Activated CD8-positive, alpha-beta T cell treated with anti-CD3 and anti-CD28 coated beads for 36 hours (primary cell): ENCODE results near the gene ZFYVE28. TPM values are rescaled to one million over a fixed set of nuclear protein-coding genes. Genes with fewer than 3 reads are reported as not detected.
A peak's percentile ranks its signal among the peaks of the same experiment; 100 is the strongest.

Experiments used
- ATAC-seq: fragments of 200-7000 bp; cut with Tn5 transposase; one replicate; pipeline ENCODE4 v1.10.0; 2021; ENCODE audit warnings: mild to moderate bottlenecking, moderate library complexity
- CTCF ChIA-PET: fragments of 350-600 bp; sonication (Branson Sonifier 250); formaldehyde crosslinking; loops from one replicate; lab custom pipeline; 2021; ENCODE audit warnings: antibody characterized with exemption; lab: Charles Lee
- POLR2A ChIA-PET: fragments of 350-600 bp; sonication (Branson Sonifier 250); formaldehyde crosslinking; loops from one replicate; lab custom pipeline; 2021; ENCODE audit warnings: antibody characterized with exemption; lab: Charles Lee
- DNase-seq: peaks from one replicate; pipeline ENCODE4 v3.0.0-alpha.2; 2020
- H3K27ac Mint-ChIP-seq: one replicate; pipeline ENCODE4 v1.8.0; 2021; ENCODE audit warnings: mild to moderate bottlenecking, mixed read lengths
- H3K27me3 Mint-ChIP-seq: one replicate; pipeline ENCODE4 v1.8.0; 2021; ENCODE audit warnings: mixed read lengths
- H3K36me3 Mint-ChIP-seq: one replicate; pipeline ENCODE4 v1.8.0; 2021; ENCODE audit warnings: low read depth, mixed read lengths
- H3K4me1 Mint-ChIP-seq: one replicate; pipeline ENCODE4 v1.8.0; 2021; ENCODE audit warnings: low read depth, mixed read lengths
- H3K4me3 Mint-ChIP-seq: one replicate; pipeline ENCODE4 v1.8.0; 2021; ENCODE audit warnings: mild to moderate bottlenecking, moderate library complexity, mixed read lengths
- H3K9me3 Mint-ChIP-seq: one replicate; pipeline ENCODE4 v1.8.0; 2021; ENCODE audit warnings: mixed read lengths
- intact Hi-C: fragments of 100-400 bp; cut with micrococcal nuclease; formaldehyde crosslinking; loops from one replicate; pipeline ENCODE4 v1.10.0; 2022
- total RNA-seq, 2 experiments: library from RNA; stranded (reverse); gene quantifications; one replicate each; pipeline ENCODE4 v1.2.3, GENCODE V29; 2021
- TF ChIP-seq, protein P1 (sequence below): fragments of 200-600 bp; IDR thresholded peaks from one replicate; pipeline ENCODE4 v1.8.0; 2022; ENCODE audit warnings: antibody characterized with exemption, mild to moderate bottlenecking

Gene ZFYVE28
- total RNA-seq, 2 experiments from 2014 or later = 4.9 to 7.0 TPM

DNA sequence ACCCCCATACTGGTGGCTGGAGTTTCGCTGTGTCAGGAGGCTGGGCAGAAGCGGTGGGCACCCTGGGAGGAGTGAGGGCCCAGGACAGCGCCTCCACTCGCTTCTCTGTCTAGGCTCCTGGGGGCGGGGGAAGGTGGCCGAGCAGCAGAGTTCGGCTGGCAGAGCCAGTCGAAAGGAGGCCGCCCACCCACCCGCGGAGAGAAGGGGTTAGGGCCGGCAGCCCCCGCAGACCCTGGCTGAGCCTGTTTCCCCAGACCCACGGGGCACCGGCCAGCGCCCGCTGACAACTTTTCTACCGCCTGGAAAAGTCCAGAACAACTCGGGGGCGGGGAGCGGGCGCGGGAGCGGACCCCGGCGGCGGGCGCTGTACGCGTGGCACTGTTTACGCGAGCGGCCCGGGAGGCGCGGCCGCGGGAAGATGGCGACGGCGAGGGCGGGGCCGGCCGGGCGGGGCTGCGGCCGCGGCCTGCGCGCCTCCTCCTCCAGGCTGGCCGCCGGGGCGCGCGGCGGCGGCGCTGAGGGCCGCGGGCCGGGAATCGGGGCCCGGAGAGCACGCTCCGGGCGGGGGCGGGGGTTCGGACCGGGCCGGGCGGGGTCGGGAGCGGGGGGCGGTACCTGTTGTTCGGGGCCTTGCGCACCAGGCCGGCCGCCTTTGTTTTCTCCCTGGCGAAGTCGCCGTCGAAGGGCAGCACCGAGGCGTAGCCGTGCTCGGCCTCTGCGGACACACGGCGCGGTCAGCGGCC lies 157.2 kb downstream of the ZFYVE28 start:
- ATAC-seq = peak; percentile 11
- no peaks in the 10 kb centered on the region for H3K27me3 Mint-ChIP-seq
- ChIA-PET CTCF (interaction anchor here (1.0 to 1.3 kb wide), 3 partner anchors 19 to 151 kb away, joined by 3 read pairs; partner anchors contain the start of genes HAUS3 and POLN), POLR2A (interaction anchor here (1.2 to 2.2 kb wide), 2 partner anchors 10 to 207 kb away, joined by 4 to 5 read pairs; partner anchors contain the start of gene RNF4)
- peak; percentile 62 for DNase-seq
- no peaks in the 10 kb centered on the region for H3K9me3 Mint-ChIP-seq
- TF ChIP-seq, protein P1, sequence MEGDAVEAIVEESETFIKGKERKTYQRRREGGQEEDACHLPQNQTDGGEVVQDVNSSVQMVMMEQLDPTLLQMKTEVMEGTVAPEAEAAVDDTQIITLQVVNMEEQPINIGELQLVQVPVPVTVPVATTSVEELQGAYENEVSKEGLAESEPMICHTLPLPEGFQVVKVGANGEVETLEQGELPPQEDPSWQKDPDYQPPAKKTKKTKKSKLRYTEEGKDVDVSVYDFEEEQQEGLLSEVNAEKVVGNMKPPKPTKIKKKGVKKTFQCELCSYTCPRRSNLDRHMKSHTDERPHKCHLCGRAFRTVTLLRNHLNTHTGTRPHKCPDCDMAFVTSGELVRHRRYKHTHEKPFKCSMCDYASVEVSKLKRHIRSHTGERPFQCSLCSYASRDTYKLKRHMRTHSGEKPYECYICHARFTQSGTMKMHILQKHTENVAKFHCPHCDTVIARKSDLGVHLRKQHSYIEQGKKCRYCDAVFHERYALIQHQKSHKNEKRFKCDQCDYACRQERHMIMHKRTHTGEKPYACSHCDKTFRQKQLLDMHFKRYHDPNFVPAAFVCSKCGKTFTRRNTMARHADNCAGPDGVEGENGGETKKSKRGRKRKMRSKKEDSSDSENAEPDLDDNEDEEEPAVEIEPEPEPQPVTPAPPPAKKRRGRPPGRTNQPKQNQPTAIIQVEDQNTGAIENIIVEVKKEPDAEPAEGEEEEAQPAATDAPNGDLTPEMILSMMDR = no peak
- no peaks in the 10 kb centered on the region for H3K36me3 Mint-ChIP-seq
- H3K4me1 Mint-ChIP-seq = no peaks in the 10 kb centered on the region
- H3K27ac Mint-ChIP-seq = no peak overlapping the region
- intact Hi-C loops = no loop called here
- H3K4me3 Mint-ChIP-seq = peak overlapping the region; percentile 62

DNA sequence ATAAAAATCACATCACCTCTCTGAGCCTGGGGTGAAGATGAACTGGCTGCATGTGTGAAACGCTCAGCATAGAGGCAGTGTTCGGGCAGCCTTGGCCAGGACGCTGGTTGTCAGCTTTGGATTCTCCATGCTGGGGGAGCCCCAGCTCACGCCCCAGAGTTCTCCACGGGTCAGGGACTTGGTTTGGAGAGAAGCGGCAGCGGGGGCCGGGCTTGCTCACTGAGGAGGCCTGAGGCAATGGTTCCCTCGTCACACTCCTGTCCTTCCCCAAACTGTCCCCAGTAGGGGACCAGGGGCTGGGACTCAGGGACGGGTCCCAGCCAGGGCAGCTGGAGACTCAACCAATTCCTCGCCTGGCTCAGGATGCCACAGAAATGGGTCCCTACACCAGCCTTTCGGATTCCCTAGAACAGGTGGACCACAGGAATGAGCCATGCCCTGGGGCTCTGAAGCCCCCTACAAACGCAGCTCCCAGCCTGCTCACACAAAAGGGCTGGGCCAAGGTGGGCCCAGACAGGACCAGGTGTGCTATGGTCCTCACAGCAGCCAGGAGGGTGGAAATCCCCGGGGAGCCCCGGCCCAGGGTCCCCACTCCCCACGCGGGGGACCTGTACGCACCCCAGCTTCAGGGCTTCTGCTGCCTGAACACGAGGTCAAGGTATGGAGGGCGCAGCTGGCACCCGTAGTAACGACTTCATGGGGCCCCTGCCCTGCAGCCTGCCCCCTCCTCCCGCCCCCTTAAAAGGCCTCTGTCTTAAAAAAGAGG lies 157.9 kb downstream of the ZFYVE28 start:
- Mint-ChIP-seq H3K9me3 (no peaks in the 10 kb centered on the region), H3K4me1 (no peaks in the 10 kb centered on the region), H3K36me3 (no peaks in the 10 kb centered on the region), H3K27ac (no peak overlapping the region), H3K4me3 (peak overlapping the region; percentile 60), H3K27me3 (no peaks in the 10 kb centered on the region)
- intact Hi-C loops = no loop called here
- ChIA-PET POLR2A (interaction anchor here (1.0 to 2.2 kb wide), 4 partner anchors 10 to 208 kb away, joined by 3 to 5 read pairs (median 4); partner anchors contain the start of gene RNF4), CTCF (interaction anchor here (1.2 to 1.3 kb wide), 2 partner anchors 20 to 152 kb away, joined by 3 read pairs; no protein-coding TSS in a partner anchor)
- TF ChIP-seq, protein P1 = no peak
- ATAC-seq (no peak), DNase-seq (peak; percentile 1)

DNA sequence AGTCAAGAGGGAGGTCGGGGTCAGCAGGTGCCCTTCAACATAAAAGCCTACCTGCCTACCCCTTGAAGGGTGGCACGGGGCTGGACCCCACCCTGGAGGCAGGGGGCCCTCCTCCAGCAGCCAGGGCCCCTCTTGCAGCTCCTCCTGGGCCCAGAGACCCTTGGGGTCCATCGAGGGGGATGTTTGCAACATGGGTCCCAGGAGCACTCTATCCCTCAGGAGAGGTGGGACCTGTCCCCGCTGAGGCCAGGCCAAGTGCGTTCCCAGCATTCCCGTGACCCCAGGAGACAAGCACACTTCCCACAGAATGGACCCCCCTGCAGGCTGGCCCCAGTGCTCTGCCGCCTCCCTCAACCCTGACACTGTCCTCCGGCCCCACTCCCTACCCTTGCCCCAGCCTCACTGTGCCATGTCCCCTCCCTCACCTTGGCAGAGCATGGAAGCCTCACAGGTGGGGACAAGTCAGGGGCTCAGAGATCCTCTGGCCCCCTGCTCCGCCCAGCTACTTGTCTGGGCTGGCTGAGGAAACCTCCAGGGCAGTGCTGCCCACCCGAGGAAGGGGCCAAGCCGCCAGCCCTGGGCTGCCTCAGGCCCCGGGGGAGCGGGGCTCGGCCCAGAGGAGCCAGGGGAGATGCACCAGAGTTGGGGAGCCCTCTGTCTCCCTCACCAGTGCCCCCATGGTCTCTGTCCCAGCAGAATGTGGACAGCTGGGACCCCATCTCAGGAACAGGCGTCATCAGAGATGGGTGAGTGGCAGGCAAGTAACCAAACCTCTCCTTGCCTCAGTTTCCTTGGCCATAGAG lies 158.7 kb downstream of the ZFYVE28 start:
- no peak for ATAC-seq
- TF ChIP-seq, protein P1 = no peak
- intact Hi-C loops = no loop called here
- DNase-seq = peak; percentile 0
- H3K36me3 Mint-ChIP-seq = no peaks in the 10 kb centered on the region
- ChIA-PET POLR2A (interaction anchor here (1.0 to 2.2 kb wide), 4 partner anchors 9 to 209 kb away, joined by 3 to 5 read pairs (median 4); partner anchors contain the start of gene RNF4), CTCF (interaction anchor here (1.2 to 1.3 kb wide), 2 partner anchors 19 to 153 kb away, joined by 3 read pairs; no protein-coding TSS in a partner anchor)
- no peaks in the 10 kb centered on the region for H3K27me3 Mint-ChIP-seq
- H3K4me1 Mint-ChIP-seq = no peaks in the 10 kb centered on the region
- H3K27ac Mint-ChIP-seq = no peak overlapping the region
- H3K9me3 Mint-ChIP-seq = no peaks in the 10 kb centered on the region
- peak overlapping the region; percentile 60 for H3K4me3 Mint-ChIP-seq

DNA sequence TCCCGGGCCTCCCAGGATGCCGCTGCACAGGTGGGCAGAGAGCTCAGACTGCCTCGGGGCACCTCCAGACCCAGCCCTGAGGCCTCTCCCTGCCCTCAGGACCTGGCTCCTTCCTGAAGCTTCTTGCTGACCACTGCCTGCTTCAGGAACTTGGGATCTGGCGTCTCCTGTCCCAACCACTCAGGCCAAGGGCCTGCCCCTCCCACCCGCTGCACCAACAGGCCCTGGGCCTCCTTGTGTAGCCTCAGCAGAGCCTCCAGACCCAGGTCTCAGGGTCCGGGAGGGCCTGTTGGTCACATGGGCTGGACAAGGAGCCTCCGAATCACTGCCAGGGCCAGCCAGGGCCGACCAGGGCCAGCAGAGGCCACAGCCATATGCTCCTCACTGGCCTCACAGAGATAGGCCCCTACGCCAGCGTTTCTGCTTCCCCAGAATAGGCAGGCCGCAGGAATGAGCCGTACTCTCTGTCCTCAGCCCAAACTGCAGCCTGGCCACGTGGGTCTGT lies 159.4 kb downstream of the ZFYVE28 start:
- ChIA-PET CTCF (no interaction called here), POLR2A (no interaction called here)
- Mint-ChIP-seq H3K9me3 (no peaks in the 10 kb centered on the region), H3K4me1 (no peaks in the 10 kb centered on the region), H3K27me3 (no peaks in the 10 kb centered on the region), H3K4me3 (no peak overlapping the region), H3K36me3 (no peaks in the 10 kb centered on the region), H3K27ac (no peak overlapping the region)
- DNase-seq = peak; percentile 1
- intact Hi-C loops = no loop called here
- TF ChIP-seq, protein P1 = no peak
- ATAC-seq = no peak
